Activated B cell treated with CpG ODN at 0.5 μM for 24 hours (primary cell): ENCODE data around the gene NFIB. TPM values are rescaled to one million over a fixed set of nuclear protein-coding genes. Genes with fewer than 3 reads are reported as not detected.

Experiments
- ATAC-seq: fragments of 200-7000 bp; cut with Tn5 transposase; one replicate; pipeline ENCODE4 v1.10.0; 2021; ENCODE audit warnings: low read depth, mild to moderate bottlenecking, moderate library complexity
- CTCF ChIA-PET: fragments of 350-600 bp; sonication (Branson Sonifier 250); formaldehyde crosslinking; loops from one replicate; lab custom pipeline; 2021; ENCODE audit warnings: antibody characterized with exemption; lab: Charles Lee
- POLR2A ChIA-PET: fragments of 350-600 bp; sonication (Branson Sonifier 250); formaldehyde crosslinking; loops from one replicate; lab custom pipeline; 2021; ENCODE audit warnings: antibody characterized with exemption; lab: Charles Lee
- DNase-seq: peaks from one replicate; pipeline ENCODE4 v3.0.0; 2022
- H3K27ac Mint-ChIP-seq: one replicate; pipeline ENCODE4 v1.8.0; 2020; ENCODE audit warnings: mixed read lengths
- H3K27me3 Mint-ChIP-seq: one replicate; pipeline ENCODE4 v1.8.0; 2021; ENCODE audit warnings: mixed read lengths
- H3K36me3 Mint-ChIP-seq: one replicate; pipeline ENCODE4 v1.8.0; 2021; ENCODE audit warnings: low read depth, mixed read lengths
- H3K4me1 Mint-ChIP-seq: one replicate; pipeline ENCODE4 v1.8.0; 2021; ENCODE audit warnings: mixed read lengths
- H3K4me3 Mint-ChIP-seq: one replicate; pipeline ENCODE4 v1.8.0; 2020; ENCODE audit warnings: mild to moderate bottlenecking, mixed read lengths
- H3K9me3 Mint-ChIP-seq: one replicate; pipeline ENCODE4 v1.8.0; 2020; ENCODE audit warnings: mixed read lengths
- intact Hi-C: fragments of 100-400 bp; cut with micrococcal nuclease; formaldehyde crosslinking; loops from one replicate; pipeline ENCODE4 v1.15.1; 2024
- total RNA-seq: library from RNA; stranded (reverse); gene quantifications from 2 replicates; pipeline ENCODE4 v1.2.3, GENCODE V29; 2022
- TF ChIP-seq, protein P1 (sequence below): fragments of 200-600 bp; IDR thresholded peaks from one replicate; pipeline ENCODE4 v1.8.0; 2022; ENCODE audit warnings: antibody characterized with exemption, mild to moderate bottlenecking

The NFIB gene
- total RNA-seq, 1 donor from 2014 or later: not detected

DNA sequence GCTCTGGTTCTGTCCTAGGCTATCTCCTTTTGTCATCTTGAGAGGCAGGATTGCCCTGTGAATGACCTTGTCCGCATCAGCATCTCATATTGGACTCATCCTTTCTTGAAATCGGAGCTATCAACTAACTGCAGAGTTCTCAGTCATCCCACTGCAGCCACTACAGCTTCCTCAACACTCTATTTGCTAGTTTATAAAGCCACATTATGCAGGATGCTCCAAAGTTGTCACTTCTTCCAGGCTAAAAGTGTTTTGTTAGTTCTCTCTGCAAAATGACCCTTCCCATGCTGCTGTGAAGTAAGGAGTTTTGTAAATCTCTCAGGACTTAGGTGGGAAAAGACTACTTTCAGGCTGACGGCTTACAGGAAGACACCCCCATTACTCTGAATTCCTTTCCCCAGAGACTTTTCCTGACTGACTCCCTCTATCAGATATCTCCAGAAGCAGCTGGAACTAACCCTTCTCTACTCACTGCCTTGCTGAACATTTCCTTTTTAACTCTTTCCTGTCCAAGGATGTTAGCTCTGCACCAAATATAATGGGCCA, 257.6 kb downstream of the NFIB start:
- ATAC-seq (no peak), DNase-seq (no peak)
- H3K9me3 Mint-ChIP-seq: no peaks in the 10 kb centered on the region
- H3K4me3 Mint-ChIP-seq: no peak overlapping the region
- H3K4me1 Mint-ChIP-seq: no peaks in the 10 kb centered on the region
- ChIA-PET CTCF (no interaction called here), POLR2A (no interaction called here)
- H3K27ac Mint-ChIP-seq: no peak overlapping the region
- TF ChIP-seq, protein P1, sequence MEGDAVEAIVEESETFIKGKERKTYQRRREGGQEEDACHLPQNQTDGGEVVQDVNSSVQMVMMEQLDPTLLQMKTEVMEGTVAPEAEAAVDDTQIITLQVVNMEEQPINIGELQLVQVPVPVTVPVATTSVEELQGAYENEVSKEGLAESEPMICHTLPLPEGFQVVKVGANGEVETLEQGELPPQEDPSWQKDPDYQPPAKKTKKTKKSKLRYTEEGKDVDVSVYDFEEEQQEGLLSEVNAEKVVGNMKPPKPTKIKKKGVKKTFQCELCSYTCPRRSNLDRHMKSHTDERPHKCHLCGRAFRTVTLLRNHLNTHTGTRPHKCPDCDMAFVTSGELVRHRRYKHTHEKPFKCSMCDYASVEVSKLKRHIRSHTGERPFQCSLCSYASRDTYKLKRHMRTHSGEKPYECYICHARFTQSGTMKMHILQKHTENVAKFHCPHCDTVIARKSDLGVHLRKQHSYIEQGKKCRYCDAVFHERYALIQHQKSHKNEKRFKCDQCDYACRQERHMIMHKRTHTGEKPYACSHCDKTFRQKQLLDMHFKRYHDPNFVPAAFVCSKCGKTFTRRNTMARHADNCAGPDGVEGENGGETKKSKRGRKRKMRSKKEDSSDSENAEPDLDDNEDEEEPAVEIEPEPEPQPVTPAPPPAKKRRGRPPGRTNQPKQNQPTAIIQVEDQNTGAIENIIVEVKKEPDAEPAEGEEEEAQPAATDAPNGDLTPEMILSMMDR: no peak
- intact Hi-C loops: no loop called here
- H3K36me3 Mint-ChIP-seq: no peaks in the 10 kb centered on the region
- no peaks in the 10 kb centered on the region for H3K27me3 Mint-ChIP-seq

DNA sequence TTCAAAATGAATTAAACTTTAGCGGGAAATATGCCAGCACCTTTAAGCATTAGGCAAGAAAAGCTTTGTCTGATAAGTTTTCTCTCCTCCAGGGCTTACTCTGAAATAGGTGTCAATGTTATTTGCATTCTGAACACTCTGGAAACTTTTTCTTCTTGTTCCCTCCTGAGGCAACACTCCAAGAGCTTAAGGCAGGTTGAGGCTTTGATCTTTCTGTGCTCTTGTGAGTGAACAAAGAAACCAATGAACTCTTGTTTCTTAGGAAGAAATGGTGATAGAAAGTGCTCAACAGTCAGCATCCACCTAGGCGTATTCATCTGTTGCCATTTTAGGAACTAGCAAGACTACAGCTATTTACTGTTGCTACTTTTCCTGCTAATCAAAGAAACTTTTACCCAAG, 259.8 kb downstream of the NFIB start:
- DNase-seq (no peak), ATAC-seq (no peak)
- H3K4me3 Mint-ChIP-seq: no peak overlapping the region
- ChIA-PET CTCF (interaction anchor here (0.6 kb wide), 1 partner anchor 49 kb away, joined by 3 read pairs; no protein-coding TSS in a partner anchor), POLR2A (no interaction called here)
- no peaks in the 10 kb centered on the region for H3K4me1 Mint-ChIP-seq
- no peak overlapping the region for H3K27ac Mint-ChIP-seq
- intact Hi-C loops: no loop called here
- H3K36me3 Mint-ChIP-seq: no peaks in the 10 kb centered on the region
- TF ChIP-seq, protein P1: no peak
- H3K9me3 Mint-ChIP-seq: no peaks in the 10 kb centered on the region
- H3K27me3 Mint-ChIP-seq: no peaks in the 10 kb centered on the region

DNA sequence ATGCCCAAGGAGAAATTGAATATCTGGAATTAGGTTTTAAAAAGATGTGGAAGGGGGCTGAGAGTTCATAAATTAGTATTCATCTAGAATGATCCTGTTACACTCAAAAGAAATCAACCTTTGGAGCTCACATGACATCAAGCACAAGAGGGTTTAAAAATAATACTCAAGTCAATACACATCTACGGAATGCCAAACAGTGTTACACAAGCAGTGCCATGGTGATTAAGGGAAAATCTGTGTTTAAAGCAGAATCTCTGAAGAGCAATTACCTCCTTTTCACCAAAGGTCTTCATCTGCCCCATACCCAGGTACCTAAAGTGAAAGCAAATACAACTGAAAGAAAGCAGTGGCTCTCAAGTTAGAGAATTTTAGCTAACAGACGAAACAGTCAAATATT, 261.6 kb downstream of the NFIB start:
- DNase-seq (no peak), ATAC-seq (no peak)
- Mint-ChIP-seq H3K36me3 (no peaks in the 10 kb centered on the region), H3K9me3 (no peaks in the 10 kb centered on the region), H3K27ac (no peak overlapping the region), H3K4me1 (no peaks in the 10 kb centered on the region), H3K27me3 (no peaks in the 10 kb centered on the region), H3K4me3 (no peak overlapping the region)
- intact Hi-C loops: no loop called here
- CTCF ChIA-PET: no interaction called here
- POLR2A ChIA-PET: no interaction called here
- TF ChIP-seq, protein P1: no peak

DNA sequence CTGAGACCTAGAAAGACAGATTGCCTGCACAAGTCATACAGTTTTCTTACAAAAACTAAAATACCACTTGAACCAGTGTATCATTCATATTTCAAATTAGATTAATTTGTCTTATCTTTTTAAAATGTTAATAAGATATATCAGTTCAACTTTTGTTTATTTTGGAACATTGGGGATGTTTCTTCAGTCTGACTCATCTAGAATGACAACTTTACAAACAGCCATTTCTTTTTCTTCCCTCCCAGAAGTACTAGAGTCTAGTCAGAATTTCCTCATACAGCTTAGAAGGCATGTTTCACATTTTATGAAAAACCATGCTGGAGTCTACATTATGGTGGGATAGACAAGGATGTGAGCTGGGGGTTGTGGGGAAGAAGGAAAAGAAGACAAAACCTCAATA, 262.5 kb downstream of the NFIB start:
- Mint-ChIP-seq H3K4me1 (no peaks in the 10 kb centered on the region), H3K27me3 (no peaks in the 10 kb centered on the region), H3K27ac (no peak overlapping the region), H3K4me3 (no peak overlapping the region), H3K36me3 (no peaks in the 10 kb centered on the region), H3K9me3 (no peaks in the 10 kb centered on the region)
- CTCF ChIA-PET: no interaction called here
- no peak for ATAC-seq
- intact Hi-C loops: no loop called here
- no peak for DNase-seq
- TF ChIP-seq, protein P1: no peak
- POLR2A ChIA-PET: no interaction called here

DNA sequence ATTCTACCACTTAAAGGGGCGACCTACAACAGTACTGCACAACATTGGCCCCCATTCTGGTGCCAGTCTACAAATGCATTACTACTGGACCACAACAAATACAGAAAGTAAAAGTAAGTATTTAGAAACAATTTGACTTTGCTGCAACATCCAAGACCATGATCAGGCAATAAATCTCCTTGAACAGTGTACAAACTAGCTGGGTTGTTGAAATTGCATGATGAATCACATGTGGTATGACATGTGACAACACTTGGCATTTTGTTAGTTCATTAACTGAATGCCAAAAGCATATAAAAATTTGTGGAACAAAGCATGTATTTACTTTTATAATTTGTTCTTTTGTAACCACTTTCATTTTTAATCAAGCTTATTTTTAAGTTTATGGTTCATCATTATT, 270.5 kb downstream of the NFIB start:
- TF ChIP-seq, protein P1: no peak
- POLR2A ChIA-PET: no interaction called here
- Mint-ChIP-seq H3K4me3 (no peak overlapping the region), H3K27ac (no peak overlapping the region), H3K36me3 (no peaks in the 10 kb centered on the region), H3K9me3 (no peaks in the 10 kb centered on the region), H3K4me1 (no peaks in the 10 kb centered on the region), H3K27me3 (no peaks in the 10 kb centered on the region)
- no peak for DNase-seq
- CTCF ChIA-PET: no interaction called here
- intact Hi-C loops: no loop called here
- no peak for ATAC-seq
